ENCODE results near the gene ELOVL6. TPM values are rescaled to one million over a fixed set of nuclear protein-coding genes. Genes with fewer than 3 reads are reported as not detected.

ELOVL6 gene
- total RNA-seq, 1 donor from 2014 or later, result 4.7 TPM

DNA sequence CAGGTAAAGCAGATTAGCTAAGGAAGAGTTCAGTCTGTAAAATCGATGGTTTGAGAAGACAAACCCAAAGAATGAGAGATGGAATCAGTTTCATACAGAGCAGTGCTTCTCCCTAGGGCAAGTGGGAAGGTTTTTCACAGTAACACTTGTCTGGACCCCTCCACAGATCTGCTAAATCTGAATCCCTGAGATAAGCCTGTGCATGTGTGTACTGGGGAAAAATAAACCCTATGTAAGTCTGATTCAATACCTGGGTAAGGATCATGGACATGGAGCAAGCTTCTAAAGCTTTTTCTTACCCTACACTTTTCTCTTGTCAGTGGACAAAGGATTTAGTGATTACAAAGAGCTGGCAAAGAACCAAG is 13.6 kb downstream of the ELOVL6 start:
- ATAC-seq (no peak), DNase-seq (no peak)
- H3K27me3 ChIP-seq, result no peaks in the 10 kb centered on the region
- no peak overlapping the region for H3K27ac ChIP-seq
- no peaks in the 10 kb centered on the region for H3K9me3 ChIP-seq
- no peaks in the 10 kb centered on the region for H3K4me1 ChIP-seq
- intact Hi-C loops (cut with DNase I), result no loop called here
- TF ChIP-seq, protein P1, sequence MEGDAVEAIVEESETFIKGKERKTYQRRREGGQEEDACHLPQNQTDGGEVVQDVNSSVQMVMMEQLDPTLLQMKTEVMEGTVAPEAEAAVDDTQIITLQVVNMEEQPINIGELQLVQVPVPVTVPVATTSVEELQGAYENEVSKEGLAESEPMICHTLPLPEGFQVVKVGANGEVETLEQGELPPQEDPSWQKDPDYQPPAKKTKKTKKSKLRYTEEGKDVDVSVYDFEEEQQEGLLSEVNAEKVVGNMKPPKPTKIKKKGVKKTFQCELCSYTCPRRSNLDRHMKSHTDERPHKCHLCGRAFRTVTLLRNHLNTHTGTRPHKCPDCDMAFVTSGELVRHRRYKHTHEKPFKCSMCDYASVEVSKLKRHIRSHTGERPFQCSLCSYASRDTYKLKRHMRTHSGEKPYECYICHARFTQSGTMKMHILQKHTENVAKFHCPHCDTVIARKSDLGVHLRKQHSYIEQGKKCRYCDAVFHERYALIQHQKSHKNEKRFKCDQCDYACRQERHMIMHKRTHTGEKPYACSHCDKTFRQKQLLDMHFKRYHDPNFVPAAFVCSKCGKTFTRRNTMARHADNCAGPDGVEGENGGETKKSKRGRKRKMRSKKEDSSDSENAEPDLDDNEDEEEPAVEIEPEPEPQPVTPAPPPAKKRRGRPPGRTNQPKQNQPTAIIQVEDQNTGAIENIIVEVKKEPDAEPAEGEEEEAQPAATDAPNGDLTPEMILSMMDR (IDR thresholded peaks at IDR 0.05), result no peak
- H3K36me3 ChIP-seq, result no peaks in the 10 kb centered on the region
- no peak overlapping the region for H3K4me3 ChIP-seq

DNA sequence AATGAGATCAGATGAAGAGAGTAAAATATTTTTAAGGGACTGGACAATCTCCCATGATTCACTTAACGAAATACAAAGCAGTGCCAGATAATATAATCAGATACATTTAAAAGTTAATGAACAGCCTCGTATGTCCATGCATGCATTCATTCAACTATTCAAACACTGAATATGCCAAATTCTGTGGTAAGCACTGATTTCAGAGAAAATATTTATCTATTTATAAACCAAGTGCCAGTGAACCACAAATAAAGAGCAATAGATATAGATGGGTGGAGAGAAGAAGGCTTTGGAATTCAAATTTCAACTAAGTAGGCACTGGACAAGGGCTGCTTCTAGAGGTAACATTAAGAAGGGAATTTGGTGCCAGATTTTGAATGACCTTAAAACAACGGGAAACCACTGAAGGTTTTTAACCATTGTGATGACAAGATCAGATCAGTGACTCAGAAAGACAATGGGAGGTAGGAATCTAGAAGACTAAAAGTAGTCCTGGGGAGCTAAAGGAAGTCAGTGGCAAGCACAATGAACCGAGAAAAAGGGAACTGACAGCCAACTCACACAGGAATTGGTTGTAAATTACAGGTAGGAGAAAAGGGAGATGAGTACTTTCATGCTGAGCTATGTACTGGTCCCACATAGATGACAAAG is 14.2 kb downstream of the ELOVL6 start:
- no peak for ATAC-seq
- TF ChIP-seq, protein P1 (IDR thresholded peaks at IDR 0.05), result no peak
- no peaks in the 10 kb centered on the region for H3K36me3 ChIP-seq

DNA sequence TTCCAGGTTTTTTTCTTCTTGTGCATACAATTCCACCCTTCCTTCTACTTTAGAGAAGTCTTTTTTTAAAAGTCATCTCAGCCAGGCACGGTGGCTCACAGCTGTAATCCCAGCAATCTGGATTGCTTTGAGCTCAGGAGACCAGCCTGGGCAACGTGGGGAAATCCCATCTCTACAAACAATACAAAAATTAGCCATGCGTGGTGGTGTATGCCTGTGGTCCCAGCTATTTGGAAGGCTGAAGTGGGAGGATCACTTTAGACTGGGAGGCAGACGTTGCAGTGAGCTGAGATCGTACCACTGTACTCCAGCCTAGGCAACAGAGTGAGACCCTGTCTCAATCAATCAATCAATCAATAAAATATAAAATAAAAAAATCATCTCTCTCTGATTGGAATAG is 14.8 kb downstream of the ELOVL6 start:
- H3K4me1 ChIP-seq, result no peaks in the 10 kb centered on the region
- H3K27me3 ChIP-seq, result no peaks in the 10 kb centered on the region
- no peak for ATAC-seq
- no peaks in the 10 kb centered on the region for H3K36me3 ChIP-seq
- H3K4me3 ChIP-seq, result no peak overlapping the region
- intact Hi-C loops (cut with DNase I), result no loop called here
- H3K9me3 ChIP-seq, result no peaks in the 10 kb centered on the region
- H3K27ac ChIP-seq, result no peak overlapping the region
- DNase-seq, result no peak
- TF ChIP-seq, protein P1 (IDR thresholded peaks at IDR 0.05), result no peak

More for the DNA sequence above, 14.2 kb downstream of the ELOVL6 start:
- Histone ChIP-seq H3K4me1 (no peaks in the 10 kb centered on the region), H3K27me3 (no peaks in the 10 kb centered on the region), H3K9me3 (no peaks in the 10 kb centered on the region), H3K27ac (no peak overlapping the region), H3K4me3 (no peak overlapping the region)
- DNase-seq, result no peak
- intact Hi-C loops (cut with DNase I), result no loop called here

DNA sequence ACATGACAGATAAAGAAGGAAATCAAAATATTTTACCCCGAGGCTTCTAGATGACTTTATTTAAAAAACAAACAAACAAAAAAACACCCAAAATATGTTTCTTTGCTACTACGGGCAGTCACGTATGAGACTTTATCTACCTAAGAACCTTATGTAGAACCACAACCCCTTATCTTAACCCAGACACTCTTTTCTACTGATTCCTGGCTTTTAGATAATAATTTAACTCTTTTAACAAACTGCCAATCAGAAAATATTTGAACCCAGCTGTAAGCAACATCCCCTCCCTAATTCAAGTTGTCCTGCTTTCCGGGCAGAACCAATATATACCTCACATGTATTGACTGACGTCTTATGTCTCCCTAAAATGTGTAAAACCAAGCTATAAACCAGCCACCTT is 15.4 kb downstream of the ELOVL6 start:
- no peaks in the 10 kb centered on the region for H3K27me3 ChIP-seq
- no peaks in the 10 kb centered on the region for H3K4me1 ChIP-seq
- no peak for DNase-seq
- intact Hi-C loops (cut with DNase I), result no loop called here
- no peak for ATAC-seq
- no peak overlapping the region for H3K27ac ChIP-seq
- H3K36me3 ChIP-seq, result no peaks in the 10 kb centered on the region
- no peaks in the 10 kb centered on the region for H3K9me3 ChIP-seq
- H3K4me3 ChIP-seq, result no peak overlapping the region
- TF ChIP-seq, protein P1 (IDR thresholded peaks at IDR 0.05), result no peak

DNA sequence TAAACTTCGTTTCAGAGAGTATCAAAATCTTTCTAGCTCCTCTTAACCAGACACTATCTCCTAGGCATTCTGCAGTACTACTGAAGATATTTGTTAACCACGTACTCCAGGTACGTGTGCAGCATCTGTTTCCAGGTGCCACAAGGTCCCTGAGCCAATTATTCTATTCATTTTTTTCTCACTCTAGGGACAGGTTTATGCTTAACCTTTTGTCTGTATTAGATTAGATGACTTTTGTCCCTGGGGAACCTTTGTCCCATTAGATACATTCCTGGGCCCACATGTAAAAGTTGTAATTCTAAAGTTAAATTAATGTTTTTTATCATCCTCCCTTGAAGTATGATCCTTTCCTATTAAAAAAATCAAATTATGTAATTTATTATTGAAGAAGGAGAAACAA is 16.5 kb downstream of the ELOVL6 start:
- no peaks in the 10 kb centered on the region for H3K36me3 ChIP-seq
- no peak overlapping the region for H3K4me3 ChIP-seq
- TF ChIP-seq, protein P1 (IDR thresholded peaks at IDR 0.05), result no peak
- H3K27ac ChIP-seq, result no peak overlapping the region
- no peaks in the 10 kb centered on the region for H3K4me1 ChIP-seq
- intact Hi-C loops (cut with DNase I), result no loop called here
- ATAC-seq (no peak), DNase-seq (no peak)
- no peaks in the 10 kb centered on the region for H3K9me3 ChIP-seq
- H3K27me3 ChIP-seq, result no peaks in the 10 kb centered on the region

DNA sequence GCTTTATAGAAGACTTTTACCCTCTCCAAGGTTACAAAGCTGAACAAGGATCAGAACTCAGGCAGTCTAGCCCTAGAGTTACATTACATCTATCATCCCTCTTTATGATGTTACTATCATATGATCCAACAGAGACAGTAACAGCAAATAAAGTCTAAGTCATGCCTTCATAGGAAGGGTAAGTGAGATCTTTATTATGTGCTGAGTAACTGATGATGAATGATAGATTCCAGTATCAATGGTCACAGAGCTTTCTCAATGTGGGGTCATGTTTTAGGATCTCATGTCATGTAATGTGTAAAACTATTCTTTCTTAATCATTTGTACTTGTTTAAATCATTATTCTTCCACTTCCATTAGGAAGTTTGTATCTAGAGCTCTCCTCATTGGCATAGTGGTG is 22.8 kb downstream of the ELOVL6 start:
- DNase-seq (no peak), ATAC-seq (no peak)
- intact Hi-C loops (cut with DNase I), result no loop called here
- Histone ChIP-seq H3K9me3 (no peaks in the 10 kb centered on the region), H3K4me3 (no peak overlapping the region), H3K27me3 (no peaks in the 10 kb centered on the region), H3K36me3 (no peaks in the 10 kb centered on the region), H3K4me1 (no peaks in the 10 kb centered on the region), H3K27ac (no peak overlapping the region)
- TF ChIP-seq, protein P1 (IDR thresholded peaks at IDR 0.05), result no peak

Data from upper lobe of right lung (tissue), 1 donor.